IPS DF 4.7 (cell line): ENCODE results near the gene NHLRC4.

ENCODE experiments used
- DNase-seq: peaks from one replicate; pipeline ENCODE4 v3.0.0-alpha.2; 2013; ENCODE audit warnings: low spot score; ENCODE audit errors: extremely low read depth

Gene NHLRC4

DNA sequence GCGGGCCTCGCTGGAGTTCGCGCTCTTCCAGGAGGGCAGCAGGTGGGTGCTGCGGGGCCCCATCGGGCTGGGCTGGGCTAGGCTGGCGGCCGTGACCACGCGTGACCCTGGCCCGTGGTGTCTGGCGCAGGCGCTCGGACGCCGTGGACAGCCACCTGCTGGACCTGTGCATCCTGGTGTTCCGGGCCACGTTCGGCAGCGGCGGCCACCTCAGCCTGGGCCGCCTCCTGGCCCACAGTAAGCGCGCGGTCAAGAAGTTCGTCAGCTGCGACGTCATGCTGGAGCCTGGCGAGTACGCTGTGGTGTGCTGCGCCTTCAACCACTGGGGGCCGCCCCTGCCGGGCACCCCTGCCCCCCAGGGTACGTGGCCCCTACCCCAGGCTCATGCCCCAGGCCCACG, 14.6 kb upstream of the NHLRC4 start:
- DNase-seq: no peak

- DNase-seq: no peak
These were observed 13.1 kb upstream of the NHLRC4 start for GRCh38 chr16:553601-554296.

GRCh38 chr16:554297-554621, 12.5 kb upstream of the NHLRC4 start:
- DNase-seq: no peak

DNA sequence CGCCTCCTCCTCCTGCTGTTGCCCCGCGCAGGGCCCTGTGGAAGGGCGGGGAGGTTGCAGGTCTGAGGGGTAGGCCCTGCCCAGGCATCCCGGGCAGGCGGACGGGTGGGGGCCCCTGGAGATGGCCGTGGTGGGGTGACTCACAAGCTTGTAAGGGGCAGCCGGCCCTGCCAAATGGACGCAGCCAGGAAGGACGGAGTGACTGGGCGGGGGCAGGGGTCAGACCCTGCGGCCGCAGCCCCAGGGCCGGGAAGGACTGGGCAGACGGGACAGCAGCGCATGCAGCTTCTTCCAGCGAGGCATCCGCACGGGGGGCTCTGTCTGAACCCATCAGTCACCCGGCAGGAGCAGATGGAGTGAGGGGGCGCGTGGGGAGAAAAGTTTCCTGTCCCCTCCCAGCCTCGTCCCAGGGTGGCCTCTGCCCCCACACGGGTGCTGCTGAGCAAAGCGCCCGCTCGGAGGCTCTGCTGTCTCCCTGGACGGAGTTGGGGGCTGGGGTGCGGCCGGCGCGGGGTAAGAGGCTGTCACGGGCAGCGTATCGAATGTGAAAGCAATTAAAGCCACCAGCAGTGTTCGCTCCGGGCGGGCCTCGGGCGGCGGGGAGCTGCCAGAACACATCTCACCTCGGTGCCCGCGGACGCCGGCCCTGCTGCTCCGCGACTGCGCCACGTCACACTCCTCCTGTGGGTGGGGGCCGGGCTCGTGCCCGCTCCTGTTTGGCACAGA, 12.0 kb upstream of the NHLRC4 start:
- DNase-seq: no peak

- no peak for DNase-seq
These were observed 11.0 kb upstream of the NHLRC4 start for GRCh38 chr16:555528-556473.

- no peak for DNase-seq
These were observed 10.2 kb upstream of the NHLRC4 start for GRCh38 chr16:556474-557173.

DNA sequence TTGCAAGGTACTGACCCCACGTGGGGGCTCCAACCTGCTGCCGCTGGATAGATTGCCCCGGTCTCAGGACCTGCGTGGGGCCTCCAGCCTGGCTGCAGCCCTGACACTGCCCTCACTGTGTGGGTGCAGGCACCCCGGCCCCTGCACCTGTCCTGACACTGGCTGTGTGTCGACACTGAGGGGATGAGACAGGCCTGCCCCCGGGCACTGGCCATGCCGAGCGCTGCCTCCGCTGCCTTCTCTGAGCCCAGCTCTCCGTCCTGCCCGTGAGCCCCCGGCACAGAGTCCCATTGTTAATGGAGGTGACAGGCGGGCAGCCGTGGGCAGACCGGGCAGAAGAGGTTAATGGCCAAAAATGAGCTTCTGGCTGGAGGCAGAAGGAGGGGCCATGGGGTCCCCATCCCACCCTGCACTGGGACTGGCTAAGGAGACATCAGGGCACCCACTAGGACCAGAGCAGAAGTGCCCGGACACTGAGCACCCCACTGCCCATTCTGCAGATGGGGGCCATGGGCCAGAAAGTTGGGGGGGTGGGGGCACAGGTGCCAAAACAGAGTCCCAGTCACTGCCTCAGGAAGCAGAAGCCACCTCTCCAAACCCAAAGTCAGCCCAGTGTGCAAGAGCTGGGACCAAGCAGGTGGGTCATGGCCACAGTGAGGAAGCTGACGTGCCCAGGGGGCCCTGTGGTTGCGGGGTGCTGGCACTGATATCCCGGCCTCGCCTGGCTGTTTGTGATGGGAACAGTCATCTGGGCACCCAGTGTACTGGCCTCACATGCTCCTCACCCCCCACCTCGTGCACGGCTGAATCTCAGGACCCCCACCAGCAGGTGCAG, 9.1 kb upstream of the NHLRC4 start:
- DNase-seq: no peak

DNA sequence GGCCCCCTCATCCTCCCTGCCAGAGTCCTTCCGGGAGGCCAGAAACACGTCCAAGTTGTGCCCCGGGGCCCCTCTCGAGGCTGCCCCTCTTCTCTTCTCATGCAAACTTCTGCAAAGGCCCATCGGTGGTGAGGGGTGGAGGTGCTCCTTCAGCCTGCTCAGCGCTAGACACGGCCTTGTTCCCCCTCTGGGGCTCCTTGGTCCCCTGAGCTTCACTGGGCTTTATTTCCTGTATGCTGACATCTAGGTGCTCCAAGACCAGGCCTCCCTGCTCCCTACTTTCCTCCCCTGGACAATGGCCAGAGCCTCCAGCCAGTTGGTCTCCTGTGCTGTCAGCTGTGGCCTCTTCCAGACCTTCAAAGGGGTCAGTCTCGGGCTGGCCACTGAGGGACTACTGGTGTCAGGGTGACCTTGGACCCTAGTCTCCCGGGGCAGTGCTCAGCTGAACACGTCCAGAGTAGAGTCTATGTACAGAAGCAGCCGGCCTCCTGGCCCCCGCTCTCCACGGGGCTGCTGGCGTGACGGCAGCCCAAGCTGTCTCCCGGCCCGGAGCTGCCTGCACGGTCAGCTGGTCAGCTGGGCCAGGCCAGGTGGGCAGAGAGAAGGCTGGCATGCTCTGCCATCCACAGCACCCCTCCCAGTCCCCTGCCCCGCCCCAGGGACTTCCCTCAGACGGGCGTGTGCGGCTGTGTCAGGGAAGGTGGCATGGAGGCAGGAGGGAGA, 8.3 kb upstream of the NHLRC4 start:
- DNase-seq: no peak

GRCh38 chr16:559021-559380, 7.8 kb upstream of the NHLRC4 start:
- no peak for DNase-seq

GRCh38 chr16:559411-560203, 7.2 kb upstream of the NHLRC4 start:
- no peak for DNase-seq

- DNase-seq: no peak
These were observed 6.6 kb upstream of the NHLRC4 start, which contains the start of gene PRR35 for GRCh38 chr16:560204-560700. Gene PRR35 (plus strand): TSS chr16:560394. CDS start chr16:563295, 2,901 bp downstream.

GRCh38 chr16:560701-561412, 5.9 kb upstream of the NHLRC4 start:
- DNase-seq: no peak

DNA sequence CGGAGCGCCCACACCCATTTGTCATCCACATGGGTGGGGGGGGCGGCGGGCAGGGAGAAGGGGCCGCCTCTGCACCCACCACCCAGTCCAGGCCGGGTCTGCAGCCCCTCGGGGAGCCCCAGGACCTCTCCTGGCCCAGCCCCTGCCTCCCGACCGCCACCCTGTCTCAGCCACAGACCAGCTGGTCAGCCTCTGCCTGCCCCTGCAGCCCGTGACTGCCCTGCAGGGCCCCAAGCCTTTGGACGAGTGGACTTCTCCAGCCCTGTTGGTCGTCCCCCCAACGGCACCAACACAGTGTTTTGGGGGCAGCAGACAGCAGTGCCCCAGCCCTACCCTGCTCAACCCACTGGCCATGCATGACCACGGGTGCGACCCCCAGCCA, 5.4 kb upstream of the NHLRC4 start:
- no peak for DNase-seq

- DNase-seq: no peak
These were observed 4.6 kb upstream of the NHLRC4 start for GRCh38 chr16:561957-562938.

GRCh38 chr16:563072-563644, 3.6 kb upstream of the NHLRC4 start:
- DNase-seq: no peak

- no peak for DNase-seq
These were observed 2.0 kb upstream of the NHLRC4 start for GRCh38 chr16:564690-565418.
